HCT116 (cell line): ENCODE data around the gene USP2. TPM values are rescaled to one million over a fixed set of nuclear protein-coding genes. Genes with fewer than 3 reads are reported as not detected.

Experiments
- ATAC-seq: fragments of 200-7000 bp; cut with Tn5 transposase; 2 replicates; pipeline ENCODE4 v1.9.1; 2020; ENCODE audit warnings: mild to moderate bottlenecking, moderate library complexity
- BruUV-seq: library from RNA; stranded (reverse); fragments of 400-500 nt; replicated peaks from 2 replicates; lab custom pipeline; 2021; lab: Mats Ljungman, UMichigan
- CTCF ChIA-PET: fragments of 300-600 bp; sonication (Branson Sonifier 250); formaldehyde crosslinking; loops from one replicate; lab custom pipeline; 2021; ENCODE audit warnings: antibody characterized with exemption; lab: Charles Lee
- POLR2A ChIA-PET: fragments of 300-600, 350-600 bp; sonication (Branson Sonifier 250); formaldehyde crosslinking; loops from one replicate; lab custom pipeline; 2021; ENCODE audit warnings: antibody characterized with exemption; lab: Charles Lee
- RAD21 ChIA-PET, 2 experiments: fragments of 300-600 bp; sonication (Branson Sonifier 250); formaldehyde crosslinking; loops; one replicate each; lab custom pipeline; 2023; ENCODE audit warnings: low total read pairs in 2 of 2; ENCODE audit not compliant: uncharacterized antibody in 2 of 2, unreplicated experiment in 2 of 2, low non-redundant PET in 1 of 2; lab: Charles Lee
- DNase-seq: peaks from one replicate; pipeline ENCODE4 v3.0.0-alpha.2; 2010; ENCODE audit warnings: low read depth, low spot score
- H2AFZ ChIP-seq: fragments of 200-600 bp; shearing (Covaris generic), sonication (generic); 2 replicates; pipeline ENCODE4 v1.6.1; 2017; ENCODE audit warnings: low read depth, mixed run types, mixed read lengths, antibody characterized with exemption, low read length; ENCODE audit not compliant: poor library complexity, severe bottlenecking
- H3K27ac ChIP-seq: 2 replicates; pipeline ENCODE4 v1.5.1; 2012; ENCODE audit warnings: low read depth, low read length
- H3K27me3 ChIP-seq: fragments of 200-600 bp; sonication (generic); 2 replicates; pipeline ENCODE4 v1.6.1; 2016; ENCODE audit warnings: mixed run types, low read length, mixed read lengths; ENCODE audit not compliant: insufficient read depth
- H3K36me3 ChIP-seq, 2 experiments: fragments of 200-500 bp in 1 of 2; fragments of 200-600 bp in 1 of 2; sonication (Bioruptor generic) in 1 of 2; sonication (generic) in 1 of 2; 2 replicates each; pipeline versions ENCODE4 v1.5.1 to v1.6.1; 2014 to 2016; ENCODE audit warnings: low read length in 2 of 2, inconsistent platforms in 1 of 2, mixed read lengths in 1 of 2, mixed run types in 1 of 2; ENCODE audit not compliant: insufficient read depth in 2 of 2, control insufficient read depth in 1 of 2
- H3K4me1 ChIP-seq, 2 experiments: fragments of 200-600 bp in 1 of 2; sonication (generic) in 1 of 2; 2 replicates each; pipeline versions ENCODE4 v1.5.1 to v1.6.1; 2012 to 2017; ENCODE audit warnings: low read length in 2 of 2, inconsistent platforms in 1 of 2, mild to moderate bottlenecking in 1 of 2, mixed read lengths in 1 of 2, mixed run types in 1 of 2, moderate library complexity in 1 of 2; ENCODE audit not compliant: insufficient read depth in 2 of 2, control insufficient read depth in 1 of 2
- H3K4me2 ChIP-seq: fragments of 200-600 bp; sonication (generic); 2 replicates; pipeline ENCODE4 v1.6.1; 2017; ENCODE audit warnings: mixed run types, low read length, mixed read lengths
- H3K4me3 ChIP-seq, 2 experiments: fragments of 200-600 bp in 1 of 2; sonication (generic) in 1 of 2; replicated peaks in 1 of 2; 2 replicates each; pipeline ENCODE4 v1.5.1; 2011 to 2016; ENCODE audit warnings: low read length in 2 of 2, control low read depth in 1 of 2, low read depth in 1 of 2, mild to moderate bottlenecking in 1 of 2, mixed read lengths in 1 of 2, mixed run types in 1 of 2
- H3K79me2 ChIP-seq: fragments of 200-600 bp; sonication (generic); 2 replicates; pipeline ENCODE4 v1.6.1; 2017; ENCODE audit warnings: mild to moderate bottlenecking, mixed run types, low read length, moderate library complexity, mixed read lengths; ENCODE audit not compliant: insufficient read depth
- H3K9ac ChIP-seq: fragments of 200-600 bp; sonication (generic); 2 replicates; pipeline ENCODE4 v1.6.1; 2016; ENCODE audit warnings: low read length, mixed read lengths
- H3K9me2 ChIP-seq: fragments of 200-600 bp; sonication (generic), shearing (Covaris generic); 2 replicates; pipeline ENCODE4 v1.6.1; 2017; ENCODE audit warnings: mixed run types, mild to moderate bottlenecking, moderate library complexity; ENCODE audit not compliant: insufficient read depth
- H3K9me3 ChIP-seq, 2 experiments: fragments of 200-500 bp in 1 of 2; fragments of 200-600 bp in 1 of 2; sonication (Bioruptor generic) in 1 of 2; sonication (generic) in 1 of 2; 2 replicates each; pipeline ENCODE4 v1.6.1; 2014 to 2017; ENCODE audit warnings: low read length in 2 of 2, mixed read lengths in 2 of 2, inconsistent platforms in 1 of 2, low read depth in 1 of 2, mild to moderate bottlenecking in 1 of 2, mixed run types in 1 of 2, moderate library complexity in 1 of 2; ENCODE audit not compliant: control insufficient read depth in 1 of 2, insufficient read depth in 1 of 2
- H4K20me1 ChIP-seq: fragments of 200-600 bp; sonication (generic), shearing (Covaris generic); 2 replicates; pipeline ENCODE4 v1.6.1; 2017; ENCODE audit warnings: mixed run types, mild to moderate bottlenecking, moderate library complexity; ENCODE audit not compliant: insufficient read depth
- CBX3 ChIP-seq: IDR thresholded peaks from 2 replicates; pipeline ENCODE4 v1.6.1; 2012; ENCODE audit warnings: low read depth
- CEBPB ChIP-seq: IDR thresholded peaks from 2 replicates; pipeline ENCODE4 v1.6.1; 2012; ENCODE audit warnings: low read depth
- CTCF ChIP-seq, 3 experiments: fragments of 200-600 bp in 1 of 3; sonication (generic) in 1 of 3; IDR thresholded peaks in 2 of 3; conservative IDR thresholded peaks in 1 of 3; 2 replicates each; pipeline ENCODE4 v1.5.1; 2012 to 2017; ENCODE audit warnings: low read depth in 2 of 3, low read length in 2 of 3, antibody characterized with exemption in 1 of 3, borderline replicate concordance in 1 of 3, control low read depth in 1 of 3, mild to moderate bottlenecking in 1 of 3, mixed read lengths in 1 of 3, mixed run types in 1 of 3, moderate library complexity in 1 of 3; ENCODE audit not compliant: insufficient read depth in 1 of 3
- EGR1 ChIP-seq: IDR thresholded peaks from 2 replicates; pipeline ENCODE4 v1.6.1; 2012; ENCODE audit warnings: low read depth
- ELF1 ChIP-seq: IDR thresholded peaks from 2 replicates; pipeline ENCODE4 v1.6.1; 2012; ENCODE audit warnings: low read depth, borderline replicate concordance
- EZH2 ChIP-seq: fragments of 200-600 bp; sonication (generic); IDR thresholded peaks from 2 replicates; pipeline ENCODE4 v1.6.1; 2017; ENCODE audit warnings: antibody characterized with exemption, mixed run types
- FOSL1 ChIP-seq: IDR thresholded peaks from 2 replicates; pipeline ENCODE4 v1.6.1; 2012; ENCODE audit warnings: low read depth
- JUND ChIP-seq: IDR thresholded peaks from 2 replicates; pipeline ENCODE4 v1.6.1; 2012
- RAD21 ChIP-seq: IDR thresholded peaks from 2 replicates; pipeline ENCODE4 v1.6.1; 2012; ENCODE audit warnings: low read depth, mild to moderate bottlenecking
- SP1 ChIP-seq: IDR thresholded peaks from 2 replicates; pipeline ENCODE4 v1.6.1; 2012; ENCODE audit warnings: low read depth
- SRF ChIP-seq: IDR thresholded peaks from 2 replicates; pipeline ENCODE4 v1.6.1; 2012; ENCODE audit warnings: low read depth
- TCF7L2 ChIP-seq: IDR thresholded peaks from 2 replicates; pipeline ENCODE4 v1.7.0; 2011; ENCODE audit warnings: borderline replicate concordance, inconsistent platforms; ENCODE audit not compliant: insufficient read depth, insufficient read length; ENCODE audit errors: extremely low read depth
- ZBTB33 ChIP-seq: IDR thresholded peaks from 2 replicates; pipeline ENCODE4 v1.6.1; 2011; ENCODE audit warnings: mild to moderate bottlenecking, low read length, moderate library complexity; ENCODE audit not compliant: insufficient replicate concordance; ENCODE audit errors: extremely low read depth
- ZFX ChIP-seq: fragments of 450-650 bp; IDR thresholded peaks from 2 replicates; pipeline ENCODE4 v1.6.1; 2017
- ZNF274 ChIP-seq: fragments of 200-500 bp; sonication (Bioruptor generic); IDR thresholded peaks from 2 replicates; pipeline ENCODE4 v1.6.1; 2014; ENCODE audit warnings: mild to moderate bottlenecking, low read depth, low read length, inconsistent platforms
- intact Hi-C: fragments of 100-400 bp; cut with micrococcal nuclease; formaldehyde crosslinking; loops from 2 replicates; pipeline ENCODE4 v1.10.0; 2022
- total RNA-seq: library from RNA; stranded (reverse); gene quantifications from one replicate; pipeline ENCODE4 v1.2.1, GENCODE V29; 2021; ENCODE audit not compliant: unreplicated experiment

USP2 gene
- total RNA-seq, 1 experiment from 2014 or later, result 5.0 TPM

DNA sequence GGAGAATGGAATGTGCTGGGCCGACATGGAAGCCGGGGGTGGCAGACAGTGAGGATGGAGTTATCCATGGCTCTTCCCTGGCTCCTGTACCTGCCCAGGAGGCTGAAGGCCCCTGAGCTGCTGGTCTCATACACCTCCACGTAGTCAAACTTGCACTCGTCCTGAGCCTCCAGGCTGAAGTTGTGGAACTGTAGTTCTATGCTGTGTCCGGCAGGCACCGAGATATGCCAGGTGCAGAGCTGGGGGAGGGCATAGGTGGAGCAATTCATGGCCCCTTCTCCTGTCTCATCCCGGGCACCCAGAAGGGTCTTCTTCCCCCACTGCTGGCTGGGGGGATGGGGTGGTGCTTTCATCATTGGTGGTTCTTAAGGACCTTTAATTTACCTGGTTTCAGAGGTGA, 37.8 kb downstream of the USP2 start:
- Histone ChIP-seq H3K9me3 (no peaks in the 10 kb centered on the region), H3K79me2 (no peaks in the 10 kb centered on the region), H3K9me2 (no peaks in the 10 kb centered on the region)
- RAD21 ChIA-PET, result no interaction called here
- CTCF ChIA-PET, result interaction anchor here (1.1 kb wide), 1 partner anchor 13 kb away, joined by 3 read pairs; no protein-coding TSS in a partner anchor
- no peak for ATAC-seq
- TF ChIP-seq SP1, result no peak
- no peak for TF ChIP-seq FOSL1
- TF ChIP-seq JUND, result no peak
- TF ChIP-seq ELF1, result no peak
- no peak for TF ChIP-seq CBX3
- no peak for TF ChIP-seq EGR1
- no peak for TF ChIP-seq EZH2
- no peak for TF ChIP-seq CEBPB
- TF ChIP-seq ZNF274, result no peak
- no peak for TF ChIP-seq RAD21
- TF ChIP-seq TCF7L2, result no peak
- no peak for TF ChIP-seq ZFX
- TF ChIP-seq ZBTB33, result no peak
- no peak for TF ChIP-seq CTCF (IDR thresholded peaks at IDR 0.05 in 2 of 3, conservative IDR thresholded peaks at IDR 0.05 in 1 of 3; ENCODE audit: borderline replicate concordance in 1 of 3, insufficient read depth in 1 of 3, low read depth in 2 of 3, low read length in 2 of 3)
- no peak for TF ChIP-seq SRF
- TF ChIP-seq, all 23 proteins: peak for 0
- Histone ChIP-seq H3K4me2 (no peak overlapping the region), H3K9ac (no peak overlapping the region), H3K4me1 (peaks cover 0 to 17% of the 10 kb centered on the region in 2 experiments; a peak in 3 of 4 replicates), H4K20me1 (no peaks in the 10 kb centered on the region), H3K27ac (no peak overlapping the region), H3K4me3 (no peak overlapping the region), H3K27me3 (no peaks in the 10 kb centered on the region), H2AFZ (no peak overlapping the region), H3K36me3 (no peaks in the 10 kb centered on the region)
- no peak for DNase-seq
- BruUV-seq, result no TSS peak
- POLR2A ChIA-PET, result no interaction called here
- intact Hi-C loops, result no loop called here
